Endothelial cell of umbilical vein (primary cell): ENCODE results near the gene CCDC28A. TPM values are rescaled to one million over a fixed set of nuclear protein-coding genes. Genes with fewer than 3 reads are reported as not detected.

Experiments used
- BruUV-seq: library from RNA; stranded (reverse); fragments of 400-500 nt; replicated peaks from 2 replicates; lab custom pipeline; 2021; lab: Mats Ljungman, UMichigan
- CTCF ChIA-PET: fragments of 300-600, 350-600 bp; sonication (Branson Sonifier 250); formaldehyde crosslinking; loops from one replicate; lab custom pipeline; 2021; ENCODE audit warnings: antibody characterized with exemption, inconsistent platforms; lab: Charles Lee
- POLR2A ChIA-PET: fragments of 300-600, 350-600 bp; sonication (Branson Sonifier 250); formaldehyde crosslinking; loops from one replicate; lab custom pipeline; 2021; ENCODE audit warnings: antibody characterized with exemption, inconsistent platforms; lab: Charles Lee
- DNase-seq: peaks from one replicate; pipeline ENCODE4 v3.0.0-alpha.2; 2011; ENCODE audit warnings: low read depth, low spot score
- FAIRE-seq: peaks from 2 replicates; lab custom pipeline; 2011; peaks lifted over from hg19 to GRCh38; lab: Jason Lieb, UNC
- H2AFZ ChIP-seq: 2 replicates; pipeline ENCODE4 v1.6.0; 2012; ENCODE audit warnings: low read depth, low read length, control low read depth, inconsistent platforms
- H3K27ac ChIP-seq: 2 replicates; pipeline ENCODE4 v1.5.1; 2011; ENCODE audit warnings: low read depth, mild to moderate bottlenecking, control low read depth, low read length, moderate library complexity; ENCODE audit not compliant: insufficient read depth
- H3K27me3 ChIP-seq, 2 experiments: 2 replicates each; pipeline versions ENCODE4 v1.6.0 to v1.6.1; 2011; ENCODE audit warnings: low read length in 2 of 2, mixed read lengths in 1 of 2; ENCODE audit not compliant: control insufficient read depth in 2 of 2, insufficient read depth in 2 of 2
- H3K36me3 ChIP-seq, 2 experiments: 2 replicates in 1 of 2; 3 replicates in 1 of 2; pipeline ENCODE4 v1.5.1; 2011; ENCODE audit warnings: low read length in 2 of 2, mild to moderate bottlenecking in 1 of 2, moderate library complexity in 1 of 2; ENCODE audit not compliant: control insufficient read depth in 2 of 2, insufficient read depth in 2 of 2; ENCODE audit errors: extremely low read depth in 1 of 2
- H3K4me1 ChIP-seq: 3 replicates; pipeline ENCODE4 v1.5.1; 2011; ENCODE audit warnings: mild to moderate bottlenecking, low read length; ENCODE audit not compliant: control insufficient read depth, insufficient read depth; ENCODE audit errors: extremely low read depth
- H3K4me2 ChIP-seq: 2 replicates; pipeline ENCODE4 v1.6.1; 2011; ENCODE audit warnings: low read length, control low read depth, mixed read lengths; ENCODE audit not compliant: insufficient read depth
- H3K4me3 ChIP-seq, 3 experiments: fragments of 200-600 bp in 1 of 3; sonication (generic), shearing (Covaris generic) in 1 of 3; replicated peaks in 1 of 3; 2 replicates each; pipeline ENCODE4 v1.5.1; 2011 to 2016; ENCODE audit warnings: control low read depth in 3 of 3, low read length in 3 of 3, mild to moderate bottlenecking in 2 of 3, inconsistent platforms in 1 of 3, low read depth in 1 of 3, moderate library complexity in 1 of 3; ENCODE audit not compliant: insufficient read depth in 1 of 3
- H3K79me2 ChIP-seq: 2 replicates; pipeline ENCODE4 v1.6.0; 2012; ENCODE audit warnings: low read length, inconsistent platforms; ENCODE audit not compliant: control insufficient read depth, insufficient read depth
- H3K9ac ChIP-seq: replicated peaks from 2 replicates; pipeline ENCODE3; 2011; ENCODE audit warnings: low read length, control low read depth; ENCODE audit not compliant: insufficient read depth; ENCODE audit errors: extremely low read depth
- H3K9me1 ChIP-seq: replicated peaks from 3 replicates; pipeline ENCODE4 v1.6.0; 2011; ENCODE audit warnings: mild to moderate bottlenecking, low read length; ENCODE audit not compliant: control insufficient read depth, insufficient read depth; ENCODE audit errors: extremely low read depth
- H3K9me3 ChIP-seq: replicated peaks from 2 replicates; pipeline ENCODE4 v1.5.1; 2012; ENCODE audit warnings: low read length, inconsistent platforms; ENCODE audit not compliant: control insufficient read depth, insufficient read depth
- H4K20me1 ChIP-seq: replicated peaks from 2 replicates; pipeline ENCODE3; 2011; ENCODE audit warnings: mild to moderate bottlenecking, low read length; ENCODE audit not compliant: control insufficient read depth, insufficient read depth; ENCODE audit errors: extremely low read depth
- EZH2 ChIP-seq: IDR thresholded peaks from 2 replicates; pipeline ENCODE4 v1.6.1; 2012; ENCODE audit warnings: borderline replicate concordance, low read depth, mild to moderate bottlenecking, moderate library complexity, low read length, inconsistent platforms; ENCODE audit not compliant: severe bottlenecking
- FOS ChIP-seq: IDR thresholded peaks from 2 replicates; pipeline ENCODE4 v1.6.1; 2011; ENCODE audit warnings: mild to moderate bottlenecking, low read length, moderate library complexity, borderline replicate concordance; ENCODE audit not compliant: insufficient read depth
- GATA2 ChIP-seq: IDR thresholded peaks from 2 replicates; pipeline ENCODE4 v1.7.0; 2011; ENCODE audit warnings: low read depth, mild to moderate bottlenecking, moderate library complexity, mixed read lengths, low read length; ENCODE audit not compliant: insufficient read length, insufficient read depth
- JUN ChIP-seq: IDR thresholded peaks from 2 replicates; pipeline ENCODE4 v1.6.1; 2011; ENCODE audit warnings: borderline replicate concordance, low read depth; ENCODE audit not compliant: insufficient read length, insufficient read depth
- MYC ChIP-seq: IDR thresholded peaks from one replicate; pipeline ENCODE4 v1.6.1; 2011; ENCODE audit warnings: mild to moderate bottlenecking, low read depth, low read length
- POLR2A ChIP-seq: IDR thresholded peaks from 2 replicates; pipeline ENCODE4 v1.6.1; 2012; ENCODE audit warnings: low read depth, mild to moderate bottlenecking, control low read depth, low read length
- POLR2AphosphoS5 ChIP-seq: IDR thresholded peaks from 2 replicates; pipeline ENCODE4 v1.6.1; 2012; ENCODE audit warnings: low read depth, mild to moderate bottlenecking, control low read depth, low read length, moderate library complexity; ENCODE audit not compliant: insufficient read depth
- dilution Hi-C: fragments of 300-500 bp; cut with MboI; formaldehyde crosslinking; loops from one replicate; pipeline ENCODE4 v1.15.0; 2019; ENCODE audit warnings: low sequenced_read_pairs; ENCODE audit not compliant: extremely low pct_ligation_motif_present
- intact Hi-C: fragments of 100-400 bp; cut with micrococcal nuclease; formaldehyde crosslinking; loops from one replicate; pipeline ENCODE4 v1.10.0; 2022
- polyA plus RNA-seq, 4 experiments: library from polyadenylated mRNA; depleted of rRNA in 3 of 4; stranded (reverse) in 3 of 4; unstranded in 1 of 4; fragments of >200 nt; gene quantifications; 2 replicates each; pipeline versions ENCODE4 v1.2.1 to v1.2.3, GENCODE V29; 2011 to 2012; ENCODE audit warnings: missing spikeins in 1 of 4
- total RNA-seq: library from RNA; stranded (reverse); gene quantifications from 2 replicates; pipeline ENCODE4 v1.2.3, GENCODE V29; 2021
- TF ChIP-seq, protein P1 (sequence below), 2 donors: IDR thresholded peaks; 1 replicate in 1 of 2; 2 replicates in 1 of 2; pipeline ENCODE4 v1.5.1; 2011; ENCODE audit warnings: low read length in 2 of 2, mild to moderate bottlenecking in 2 of 2, moderate library complexity in 2 of 2, control low read depth in 1 of 2, inconsistent platforms in 1 of 2, low read depth in 1 of 2; ENCODE audit not compliant: insufficient read depth in 1 of 2; ENCODE audit errors: extremely low read depth in 1 of 2
- TF ChIP-seq, protein P2 (sequence below): IDR thresholded peaks from 2 replicates; pipeline ENCODE4 v1.6.1; 2011; ENCODE audit not compliant: insufficient read depth, insufficient read length

Gene CCDC28A
- total and polyA plus RNA-seq, 2 donors (not counting 3 experiments of a cell fraction or from before 2014, with no cell fraction given): 11.1 to 12.8 TPM

DNA sequence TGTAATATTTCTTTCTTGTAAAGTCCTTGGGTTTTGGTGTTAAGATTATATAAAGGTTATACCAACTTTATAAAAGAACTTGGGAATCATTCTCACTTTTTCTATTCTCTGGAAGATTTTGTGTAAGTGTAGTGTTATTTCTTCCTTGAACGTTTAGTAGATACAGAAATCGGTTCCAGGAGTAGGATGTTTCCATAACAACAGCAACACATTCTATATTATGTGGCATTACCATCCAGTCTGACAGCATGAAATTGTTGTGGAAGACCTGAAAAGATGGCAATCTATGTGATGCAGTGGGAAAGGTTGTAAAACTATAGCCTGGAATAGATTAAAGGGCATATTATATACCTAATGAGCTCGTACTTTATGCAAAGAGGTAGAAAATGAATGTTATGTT lies 36.1 kb downstream of the CCDC28A start:
- TF ChIP-seq POLR2A (no peak), POLR2AphosphoS5 (no peak), EZH2 (no peak), FOS (no peak), MYC (no peak), JUN (no peak), GATA2 (no peak)
- TF ChIP-seq, protein P1, sequence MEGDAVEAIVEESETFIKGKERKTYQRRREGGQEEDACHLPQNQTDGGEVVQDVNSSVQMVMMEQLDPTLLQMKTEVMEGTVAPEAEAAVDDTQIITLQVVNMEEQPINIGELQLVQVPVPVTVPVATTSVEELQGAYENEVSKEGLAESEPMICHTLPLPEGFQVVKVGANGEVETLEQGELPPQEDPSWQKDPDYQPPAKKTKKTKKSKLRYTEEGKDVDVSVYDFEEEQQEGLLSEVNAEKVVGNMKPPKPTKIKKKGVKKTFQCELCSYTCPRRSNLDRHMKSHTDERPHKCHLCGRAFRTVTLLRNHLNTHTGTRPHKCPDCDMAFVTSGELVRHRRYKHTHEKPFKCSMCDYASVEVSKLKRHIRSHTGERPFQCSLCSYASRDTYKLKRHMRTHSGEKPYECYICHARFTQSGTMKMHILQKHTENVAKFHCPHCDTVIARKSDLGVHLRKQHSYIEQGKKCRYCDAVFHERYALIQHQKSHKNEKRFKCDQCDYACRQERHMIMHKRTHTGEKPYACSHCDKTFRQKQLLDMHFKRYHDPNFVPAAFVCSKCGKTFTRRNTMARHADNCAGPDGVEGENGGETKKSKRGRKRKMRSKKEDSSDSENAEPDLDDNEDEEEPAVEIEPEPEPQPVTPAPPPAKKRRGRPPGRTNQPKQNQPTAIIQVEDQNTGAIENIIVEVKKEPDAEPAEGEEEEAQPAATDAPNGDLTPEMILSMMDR (IDR thresholded peaks at IDR 0.05; ENCODE audit: extremely low read depth in 1 of 2, insufficient read depth in 1 of 2, low read depth in 1 of 2, low read length in 2 of 2): no peak
- TF ChIP-seq, protein P2, sequence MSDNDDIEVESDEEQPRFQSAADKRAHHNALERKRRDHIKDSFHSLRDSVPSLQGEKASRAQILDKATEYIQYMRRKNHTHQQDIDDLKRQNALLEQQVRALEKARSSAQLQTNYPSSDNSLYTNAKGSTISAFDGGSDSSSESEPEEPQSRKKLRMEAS: no peak
- H3K79me2 ChIP-seq: no peaks in the 10 kb centered on the region
- no peaks in the 10 kb centered on the region for H3K36me3 ChIP-seq
- no peaks in the 10 kb centered on the region for H3K9me3 ChIP-seq
- no peaks in the 10 kb centered on the region for H3K9me1 ChIP-seq
- H3K27me3 ChIP-seq: peaks cover 4 to 5% of the 10 kb centered on the region in 2 experiments
- intact Hi-C loops (no loop called here), dilution Hi-C loops (no loop called here)
- H3K4me2 ChIP-seq: no peak overlapping the region
- no peak for DNase-seq
- CTCF ChIA-PET: interaction anchor here (1.3 kb wide), 1 partner anchor 555 kb away, joined by 4 read pairs; no protein-coding TSS in a partner anchor
- no peak for FAIRE-seq
- H3K4me1 ChIP-seq: peaks cover 8% of the 10 kb centered on the region
- H3K4me3 ChIP-seq: no peak overlapping the region
- no peak overlapping the region for H2AFZ ChIP-seq
- H4K20me1 ChIP-seq: no peaks in the 10 kb centered on the region
- POLR2A ChIA-PET: no interaction called here
- no TSS peak for BruUV-seq
- no peak overlapping the region for H3K9ac ChIP-seq
- H3K27ac ChIP-seq: no peak overlapping the region
